Naive thymus-derived CD4-positive, alpha-beta T cell (primary cell): ENCODE measurements around the gene SAAL1. TPM values are rescaled to one million over a fixed set of nuclear protein-coding genes. Genes with fewer than 3 reads are reported as not detected.

Source experiments
- ATAC-seq: fragments of 150-1000 bp; cut with Tn5 transposase; 2 replicates; pipeline ENCODE4 v1.10.0; 2021; ENCODE audit warnings: mild to moderate bottlenecking, moderate library complexity
- CTCF ChIA-PET: fragments of 350-600 bp; sonication (Branson Sonifier 250); formaldehyde crosslinking; loops from one replicate; lab custom pipeline; 2021; ENCODE audit warnings: antibody characterized with exemption; lab: Charles Lee
- POLR2A ChIA-PET: fragments of 350-600 bp; sonication (Branson Sonifier 250); formaldehyde crosslinking; loops from one replicate; lab custom pipeline; 2021; ENCODE audit warnings: antibody characterized with exemption, inconsistent platforms; lab: Charles Lee
- DNase-seq, 9 donors: peaks; one replicate each; pipeline versions ENCODE4 v3.0.0 to v3.0.0-alpha.2; 2020 to 2022; ENCODE audit warnings: mixed read lengths in 1 of 9
- H3K27ac ChIP-seq: one replicate; pipeline ENCODE4 v1.7.0; 2013; ENCODE audit warnings: mild to moderate bottlenecking, low read depth, low read length, moderate library complexity
- H3K27me3 ChIP-seq, 2 donors: one replicate each; pipeline ENCODE4 v1.7.0; 2013; ENCODE audit warnings: low read length in 2 of 2, mild to moderate bottlenecking in 2 of 2, moderate library complexity in 2 of 2; ENCODE audit not compliant: control insufficient read depth in 2 of 2, insufficient read depth in 2 of 2
- H3K36me3 ChIP-seq, 3 experiments: 1 replicate in 2 of 3; 2 replicates in 1 of 3; pipeline ENCODE4 v1.7.0; 2013; ENCODE audit warnings: low read length in 3 of 3, mild to moderate bottlenecking in 3 of 3, moderate library complexity in 1 of 3; ENCODE audit not compliant: insufficient read depth in 3 of 3, control insufficient read depth in 2 of 3
- H3K4me1 ChIP-seq, 2 donors: one replicate each; pipeline ENCODE4 v1.7.0; 2013; ENCODE audit warnings: low read length in 2 of 2, mild to moderate bottlenecking in 2 of 2, moderate library complexity in 1 of 2; ENCODE audit not compliant: control insufficient read depth in 2 of 2, insufficient read depth in 2 of 2
- H3K4me3 ChIP-seq: 2 replicates; pipeline ENCODE4 v1.7.0; 2013; ENCODE audit warnings: mild to moderate bottlenecking, low read length
- H3K9me3 ChIP-seq, 3 experiments: 1 replicate in 2 of 3; 2 replicates in 1 of 3; pipeline ENCODE4 v1.7.0; 2013; ENCODE audit warnings: low read length in 3 of 3; ENCODE audit not compliant: control insufficient read depth in 2 of 3
- H3K27ac Mint-ChIP-seq, 9 donors: one replicate each; pipeline ENCODE4 v1.8.0; 2020 to 2022; ENCODE audit warnings: mixed read lengths in 9 of 9, mild to moderate bottlenecking in 8 of 9, moderate library complexity in 5 of 9, inconsistent platforms in 2 of 9
- H3K27me3 Mint-ChIP-seq, 5 donors: one replicate each; pipeline ENCODE4 v1.8.0; 2021 to 2022; ENCODE audit warnings: mixed read lengths in 5 of 5, mild to moderate bottlenecking in 1 of 5
- H3K36me3 Mint-ChIP-seq, 5 donors: one replicate each; pipeline ENCODE4 v1.8.0; 2020 to 2022; ENCODE audit warnings: mixed read lengths in 5 of 5, mild to moderate bottlenecking in 3 of 5, inconsistent platforms in 1 of 5
- H3K4me1 Mint-ChIP-seq, 7 donors: one replicate each; pipeline ENCODE4 v1.8.0; 2020 to 2022; ENCODE audit warnings: mixed read lengths in 7 of 7, mild to moderate bottlenecking in 3 of 7, inconsistent platforms in 1 of 7
- H3K4me3 Mint-ChIP-seq, 10 donors: one replicate each; pipeline ENCODE4 v1.8.0; 2020 to 2022; ENCODE audit warnings: mild to moderate bottlenecking in 10 of 10, mixed read lengths in 10 of 10, moderate library complexity in 6 of 10, inconsistent platforms in 2 of 10
- H3K9me3 Mint-ChIP-seq, 11 donors: one replicate each; pipeline ENCODE4 v1.8.0; 2020 to 2022; ENCODE audit warnings: mixed read lengths in 11 of 11, mild to moderate bottlenecking in 4 of 11, inconsistent platforms in 1 of 11, moderate library complexity in 1 of 11
- intact Hi-C, 2 donors: fragments of 100-400 bp; cut with micrococcal nuclease; formaldehyde crosslinking; loops; one replicate each; pipeline ENCODE4 v1.15.1; 2023
- polyA plus RNA-seq, 2 donors: library from polyadenylated mRNA; unstranded; fragments of 300-500 nt; fragmentation: Illumina TruSeq; gene quantifications; one replicate each; pipeline ENCODE4 v1.2.3, GENCODE V29; 2021
- total RNA-seq, 6 experiments: library from RNA in 5 of 6; stranded (reverse) in 5 of 6; gene quantifications; 1 replicate in 5 of 6; 2 replicates in 1 of 6; pipeline ENCODE4 v1.2.3 and lab custom pipeline; 2021 to 2026

The SAAL1 gene
- total and polyA plus RNA-seq, 7 experiments from 2014 or later = 14.6 to 25.3 (median 17.3) TPM

GRCh38 chr11:18063862-18064434, 41.9 kb downstream of the SAAL1 start:
- ATAC-seq (no peak), DNase-seq (no peak)
- H3K27me3 Mint-ChIP-seq = no peaks in the 10 kb centered on the region
- H3K27ac ChIP-seq = no peak overlapping the region
- H3K4me1 Mint-ChIP-seq = no peaks in the 10 kb centered on the region
- intact Hi-C loops = loop anchor here in 1 of 2 donors (5.0 kb wide), 1 partner anchor 72 kb away; no protein-coding TSS in a partner anchor
- no peaks in the 10 kb centered on the region for H3K36me3 ChIP-seq
- H3K9me3 Mint-ChIP-seq = no peaks in the 10 kb centered on the region
- H3K36me3 Mint-ChIP-seq = peaks cover 0 to 34% (median 10%) of the 10 kb centered on the region in 5 donors
- H3K4me3 ChIP-seq = no peak overlapping the region
- no peaks in the 10 kb centered on the region for H3K4me1 ChIP-seq
- ChIA-PET CTCF (no interaction called here), POLR2A (no interaction called here)
- no peaks in the 10 kb centered on the region for H3K27me3 ChIP-seq
- no peaks in the 10 kb centered on the region for H3K9me3 ChIP-seq
- H3K4me3 Mint-ChIP-seq = no peak overlapping the region
- no peak overlapping the region for H3K27ac Mint-ChIP-seq

- H3K4me1 Mint-ChIP-seq = no peaks in the 10 kb centered on the region
- POLR2A ChIA-PET = no interaction called here
- no peaks in the 10 kb centered on the region for H3K27me3 ChIP-seq
- no peaks in the 10 kb centered on the region for H3K9me3 Mint-ChIP-seq
- ATAC-seq (no peak), DNase-seq (no peak)
- intact Hi-C loops = loop anchor here in 1 of 2 donors (5.0 kb wide), 1 partner anchor 71 kb away; no protein-coding TSS in a partner anchor
- H3K27me3 Mint-ChIP-seq = peaks cover 0 to 2% (median 0%) of the 10 kb centered on the region in 5 donors
- CTCF ChIA-PET = no interaction called here
- H3K4me3 ChIP-seq = no peak overlapping the region
- no peaks in the 10 kb centered on the region for H3K4me1 ChIP-seq
- H3K9me3 ChIP-seq = no peaks in the 10 kb centered on the region
- no peaks in the 10 kb centered on the region for H3K36me3 ChIP-seq
- H3K27ac ChIP-seq = no peak overlapping the region
- H3K4me3 Mint-ChIP-seq = no peak overlapping the region
- H3K27ac Mint-ChIP-seq = no peak overlapping the region
- peaks cover 0 to 32% (median 10%) of the 10 kb centered on the region in 5 donors for H3K36me3 Mint-ChIP-seq
Observed at GRCh38 chr11:18063125-18063524, 42.8 kb downstream of the SAAL1 start.

- H3K36me3 Mint-ChIP-seq = peaks cover 0 to 25% (median 7%) of the 10 kb centered on the region in 5 donors
- ChIA-PET POLR2A (no interaction called here), CTCF (no interaction called here)
- intact Hi-C loops = loop anchor here in 1 of 2 donors (5.0 kb wide), 1 partner anchor 69 kb away; no protein-coding TSS in a partner anchor
- no peaks in the 10 kb centered on the region for H3K4me1 ChIP-seq
- ATAC-seq = no peak
- no peak overlapping the region for H3K27ac ChIP-seq
- no peaks in the 10 kb centered on the region for H3K36me3 ChIP-seq
- no peak overlapping the region for H3K4me3 ChIP-seq
- no peaks in the 10 kb centered on the region for H3K9me3 Mint-ChIP-seq
- H3K27me3 Mint-ChIP-seq = peaks cover 0 to 8% (median 0%) of the 10 kb centered on the region in 5 donors
- H3K27me3 ChIP-seq = no peaks in the 10 kb centered on the region
- no peak overlapping the region for H3K27ac Mint-ChIP-seq
- H3K9me3 ChIP-seq = no peaks in the 10 kb centered on the region
- no peaks in the 10 kb centered on the region for H3K4me1 Mint-ChIP-seq
- H3K4me3 Mint-ChIP-seq = no peak overlapping the region
- no peak for DNase-seq
Observed at GRCh38 chr11:18061351-18061750, 44.5 kb downstream of the SAAL1 start.

- Mint-ChIP-seq H3K27me3 (peaks cover 0 to 10% (median 0%) of the 10 kb centered on the region in 5 donors), H3K36me3 (peaks cover 0 to 22% (median 7%) of the 10 kb centered on the region in 5 donors), H3K9me3 (peaks cover 0 to 2% (median 0%) of the 10 kb centered on the region in 11 donors), H3K4me1 (no peaks in the 10 kb centered on the region), H3K4me3 (no peak overlapping the region), H3K27ac (no peak overlapping the region)
- no peak for DNase-seq
- H3K27ac ChIP-seq = no peak overlapping the region
- H3K4me3 ChIP-seq = no peak overlapping the region
- no peaks in the 10 kb centered on the region for H3K27me3 ChIP-seq
- intact Hi-C loops = no loop called here
- POLR2A ChIA-PET = no interaction called here
- H3K9me3 ChIP-seq = no peaks in the 10 kb centered on the region
- no peaks in the 10 kb centered on the region for H3K4me1 ChIP-seq
- H3K36me3 ChIP-seq = no peaks in the 10 kb centered on the region
- no peak for ATAC-seq
- CTCF ChIA-PET = interaction anchor here (0.9 kb wide), 1 partner anchor 63 kb away, joined by 3 read pairs; no protein-coding TSS in a partner anchor
Observed at GRCh38 chr11:18056561-18057181, 49.2 kb downstream of the SAAL1 start.

GRCh38 chr11:18054511-18055103, 51.3 kb downstream of the SAAL1 start:
- Mint-ChIP-seq H3K9me3 (peaks cover 0 to 2% (median 0%) of the 10 kb centered on the region in 11 donors), H3K4me3 (no peak overlapping the region), H3K27me3 (peaks cover 0 to 12% (median 0%) of the 10 kb centered on the region in 5 donors), H3K27ac (peak overlapping the region in 1 of 9 donors; percentile 46), H3K36me3 (peaks cover 0 to 22% (median 14%) of the 10 kb centered on the region in 5 donors), H3K4me1 (no peaks in the 10 kb centered on the region)
- H3K4me1 ChIP-seq = no peaks in the 10 kb centered on the region
- DNase-seq = no peak
- H3K36me3 ChIP-seq = no peaks in the 10 kb centered on the region
- ATAC-seq = no peak
- no peak overlapping the region for H3K4me3 ChIP-seq
- CTCF ChIA-PET = no interaction called here
- POLR2A ChIA-PET = no interaction called here
- no peaks in the 10 kb centered on the region for H3K27me3 ChIP-seq
- H3K9me3 ChIP-seq = no peaks in the 10 kb centered on the region
- intact Hi-C loops = no loop called here
- no peak overlapping the region for H3K27ac ChIP-seq

- no peak overlapping the region for H3K27ac ChIP-seq
- Mint-ChIP-seq H3K4me1 (no peaks in the 10 kb centered on the region), H3K27me3 (peaks cover 18 to 31% (median 27%) of the 10 kb centered on the region in 5 donors), H3K9me3 (peaks cover 0 to 8% (median 2%) of the 10 kb centered on the region in 11 donors), H3K36me3 (peaks cover 0 to 31% (median 18%) of the 10 kb centered on the region in 5 donors), H3K4me3 (no peak overlapping the region), H3K27ac (no peak overlapping the region)
- no peak for ATAC-seq
- no peak for DNase-seq
- H3K27me3 ChIP-seq = no peaks in the 10 kb centered on the region
- POLR2A ChIA-PET = no interaction called here
- no peaks in the 10 kb centered on the region for H3K9me3 ChIP-seq
- CTCF ChIA-PET = no interaction called here
- intact Hi-C loops = no loop called here
- no peak overlapping the region for H3K4me3 ChIP-seq
- no peaks in the 10 kb centered on the region for H3K36me3 ChIP-seq
- no peaks in the 10 kb centered on the region for H3K4me1 ChIP-seq
Observed at GRCh38 chr11:18050848-18051247, 55.0 kb downstream of the SAAL1 start.
